Right forelimb (tissue), 1 donor: ENCODE measurements around the gene GNB4.

ENCODE experiments used
- DNase-seq: peaks from one replicate; pipeline ENCODE4 v3.0.0-alpha.2; 2018

GNB4 gene

GRCh38 chr3:179348325-179349013 lies 102.8 kb downstream of the GNB4 start:
- DNase-seq = no peak

- DNase-seq = peak; percentile 97
These were observed 103.7 kb downstream of the GNB4 start, which contains the start of gene MFN1 for GRCh38 chr3:179347345-179348194. MFN1 (plus strand) TSS chr3:179347709; CDS start chr3:179348852, 1,143 bp downstream.
